Glomerular endothelial cell (primary cell): ENCODE measurements around the gene COQ9. TPM values are rescaled to one million over a fixed set of nuclear protein-coding genes. Genes with fewer than 3 reads are reported as not detected.
"Not testable (repeated sequence)": the region's sequence is repeated elsewhere in the genome, so short reads cannot be mapped to it uniquely, and the experiment has no call there.

Experiments
- DNase-seq: peaks from one replicate; pipeline ENCODE4 v3.0.0-alpha.2; 2011; ENCODE audit warnings: low read depth, low spot score; ENCODE audit errors: extremely low read depth
- total RNA-seq: library from RNA; depleted of rRNA; stranded (reverse); fragments of >200 nt; gene quantifications from 2 replicates; pipeline ENCODE4 v1.2.3, GENCODE V29; 2015

The COQ9 gene
- total RNA-seq, 1 donor from 2014 or later: 41.7 TPM

DNA sequence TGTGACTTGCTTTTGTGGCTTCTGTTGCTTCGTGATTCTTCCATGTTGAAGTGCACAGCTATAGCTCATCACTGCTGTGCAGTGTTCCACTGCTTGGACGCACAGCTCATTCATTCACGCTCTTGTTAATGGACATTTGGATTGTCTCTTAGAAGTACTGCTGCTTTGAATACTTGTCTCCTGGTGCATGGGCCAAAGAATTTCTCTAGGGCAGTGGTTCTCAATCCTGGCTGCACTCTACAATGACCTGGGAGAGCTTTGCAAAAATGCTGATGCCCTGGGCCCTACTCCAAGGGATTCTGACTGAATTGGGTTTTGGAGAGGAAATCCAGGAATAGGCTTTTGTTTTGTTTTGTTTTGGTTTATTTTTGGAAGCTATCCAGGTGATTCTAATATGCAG is 22.7 kb upstream of the COQ9 start:
- no peak for DNase-seq

DNA sequence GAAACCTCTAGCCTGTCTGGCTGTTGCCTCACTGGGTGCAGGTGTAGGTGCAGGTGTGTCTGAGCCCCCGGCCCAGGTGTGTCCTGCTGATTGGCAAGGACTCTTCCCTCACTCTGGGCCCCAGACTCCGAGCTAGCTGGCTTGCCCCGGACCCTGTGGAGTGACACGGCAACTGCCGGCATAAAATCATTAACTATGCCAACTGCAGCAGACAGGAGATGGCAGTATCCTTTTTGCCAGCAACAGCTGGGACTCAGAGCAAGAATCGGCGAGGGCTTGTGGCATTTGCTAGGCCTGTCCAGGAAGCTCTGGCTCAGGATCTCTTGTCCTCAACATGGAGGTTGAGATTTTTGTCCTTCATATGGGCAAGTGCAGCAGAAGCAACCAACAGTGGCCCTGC is 20.9 kb upstream of the COQ9 start:
- DNase-seq: no peak

- no peak for DNase-seq
These were observed 20.0 kb upstream of the COQ9 start for GRCh38 chr16:57427307-57427706.

GRCh38 chr16:57427824-57428223 is 19.5 kb upstream of the COQ9 start:
- no peak for DNase-seq

GRCh38 chr16:57430955-57431354 is 16.3 kb upstream of the COQ9 start:
- no peak for DNase-seq

GRCh38 chr16:57432505-57432904 is 14.8 kb upstream of the COQ9 start:
- DNase-seq: no peak

GRCh38 chr16:57432989-57433388 is 14.3 kb upstream of the COQ9 start:
- no peak for DNase-seq

- no peak for DNase-seq
These were observed 13.3 kb upstream of the COQ9 start for GRCh38 chr16:57434003-57434402.

GRCh38 chr16:57435838-57436237 is 11.4 kb upstream of the COQ9 start:
- DNase-seq: no peak

DNA sequence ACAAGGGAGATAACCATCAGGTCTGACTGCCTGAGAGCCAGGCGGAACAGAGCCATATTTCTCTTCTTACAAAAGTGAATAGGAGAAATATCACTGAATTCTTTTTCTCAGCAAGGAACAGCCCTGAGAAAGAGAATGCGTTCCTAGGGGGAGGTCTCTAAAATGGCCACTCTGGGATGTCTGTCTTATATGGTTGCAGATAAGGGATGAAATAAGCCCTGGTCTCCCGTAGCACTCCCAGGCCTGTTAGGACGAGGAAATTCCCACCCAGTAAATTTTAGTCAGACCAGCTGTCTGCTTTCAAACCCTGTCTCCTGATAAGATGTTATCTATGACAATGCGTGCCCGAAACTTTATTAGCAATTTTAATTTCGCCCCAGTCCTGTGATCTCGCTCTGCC is 7.3 kb upstream of the COQ9 start:
- not testable (repeated sequence) for DNase-seq

DNA sequence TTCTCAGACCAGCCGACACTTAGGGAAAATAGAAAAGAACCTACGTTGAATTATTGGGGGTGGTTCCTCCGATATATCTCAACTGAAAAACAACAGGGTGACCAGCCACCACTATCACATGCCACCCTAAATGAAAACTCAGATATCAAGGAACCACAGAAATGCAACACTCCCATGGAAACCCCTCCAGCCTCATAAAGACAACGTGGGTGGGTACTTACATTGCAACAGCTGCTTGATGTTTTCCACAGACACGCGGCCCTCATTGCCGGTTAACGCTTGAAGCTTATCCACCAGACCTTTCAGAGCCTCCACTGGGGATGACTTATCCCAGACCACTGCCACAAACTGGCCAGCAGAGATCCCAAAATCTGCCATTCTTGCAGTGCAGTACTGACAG is 6.7 kb upstream of the COQ9 start:
- not testable (repeated sequence) for DNase-seq

DNA sequence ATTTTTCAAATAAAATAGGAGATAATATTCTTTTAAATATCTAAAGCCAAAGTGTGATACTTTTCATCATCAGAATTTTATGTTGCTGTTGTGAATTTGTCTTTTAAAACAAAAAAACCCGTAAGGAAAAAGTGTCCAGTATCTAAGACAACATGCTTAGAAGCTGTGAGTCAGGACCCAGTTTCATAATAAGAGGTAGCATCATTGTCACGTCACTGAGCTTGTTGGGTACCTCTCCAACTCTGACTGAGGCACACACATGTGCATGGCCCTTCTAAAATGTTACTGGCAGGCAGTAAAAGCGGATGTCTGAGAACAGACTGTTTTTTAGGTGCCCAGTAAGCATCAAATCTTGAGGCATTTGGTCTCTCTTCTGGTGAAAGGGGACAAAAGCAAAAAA is 2.6 kb upstream of the COQ9 start:
- DNase-seq: no peak

DNA sequence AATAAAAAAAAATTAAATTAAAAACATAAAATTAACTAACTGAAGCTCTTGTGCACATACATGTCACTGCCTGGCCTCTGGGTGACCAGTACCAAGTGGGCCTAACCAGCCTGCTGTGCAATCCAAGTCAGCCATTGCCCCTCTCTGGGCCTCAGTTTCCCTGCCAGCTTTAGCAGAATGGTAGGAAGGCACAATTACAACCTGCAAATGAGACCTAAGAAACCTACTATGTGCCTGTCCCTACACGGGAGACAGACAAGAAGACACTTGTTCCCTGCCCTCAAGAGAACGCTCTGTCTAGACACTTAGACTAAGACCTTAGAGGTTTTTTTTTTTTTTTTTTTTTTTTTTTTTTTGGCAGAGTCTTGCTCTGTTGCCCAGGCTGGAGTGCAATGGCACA is 1.8 kb upstream of the COQ9 start:
- no peak for DNase-seq

- no peak for DNase-seq
These were observed 621 bp upstream of the COQ9 start for GRCh38 chr16:57446531-57447185.

GRCh38 chr16:57452021-57452420 is 4.7 kb downstream of the COQ9 start:
- DNase-seq: no peak

DNA sequence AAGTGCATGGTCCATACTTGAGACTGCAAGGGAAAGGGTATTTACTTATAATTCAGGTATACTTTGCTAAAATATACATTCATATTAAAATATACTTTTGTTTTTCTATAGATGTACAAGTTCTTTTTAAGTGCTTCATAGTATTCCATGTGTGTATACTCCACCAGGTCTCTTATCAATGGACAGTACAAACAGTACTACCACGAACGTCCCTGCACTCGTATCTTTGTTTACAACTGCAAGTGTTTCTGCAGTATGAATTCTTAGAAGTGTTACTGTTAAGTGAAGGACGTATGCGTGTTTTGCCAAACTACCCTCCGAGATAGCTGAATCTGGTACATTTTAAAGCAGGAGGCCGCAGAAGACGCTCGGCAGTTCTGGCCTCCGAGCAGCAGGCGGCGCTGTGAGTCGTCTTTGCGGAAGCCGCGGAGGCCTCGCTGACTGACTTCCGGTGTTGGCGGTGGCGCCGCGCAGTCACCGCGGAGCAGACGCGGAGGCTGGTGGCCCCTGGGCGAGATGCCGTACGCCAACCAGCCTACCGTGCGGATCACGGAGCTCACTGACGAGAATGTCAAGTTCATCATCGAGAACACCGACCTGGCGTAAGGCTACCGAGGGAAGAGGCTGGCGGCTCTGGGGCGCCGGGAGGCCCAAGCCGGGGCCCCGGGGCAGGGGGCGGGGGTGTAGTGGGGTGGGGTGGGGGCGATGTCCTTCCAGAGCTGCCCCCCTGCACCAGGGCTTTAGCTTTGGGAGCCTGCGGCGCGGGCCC is 15.1 kb downstream of the COQ9 start, which contains the start of gene POLR2C:
Gene POLR2C, plus strand, starts transcription at position 471 of the 769 bp plus-strand sequence. Its CDS starts 46 bp downstream, at position 517.
- peak; percentile 36 for DNase-seq

DNA sequence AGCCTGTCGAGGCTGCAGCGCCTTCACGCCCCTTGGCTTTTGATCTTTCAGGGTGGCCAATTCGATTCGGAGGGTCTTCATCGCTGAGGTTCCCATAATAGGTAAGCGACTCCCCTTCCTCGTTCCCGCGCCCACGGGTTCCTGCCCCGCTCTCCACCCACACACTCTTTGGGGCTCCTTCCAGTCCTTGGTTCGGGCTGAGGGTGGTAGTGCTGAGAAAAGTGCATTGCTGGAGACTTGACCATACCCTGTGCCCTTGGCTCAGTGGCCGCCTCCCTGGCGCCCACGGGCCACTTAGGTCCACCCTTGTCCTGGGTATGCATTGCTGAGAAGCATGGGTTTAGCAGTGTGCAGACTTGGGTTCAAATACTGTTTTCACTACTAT is 15.7 kb downstream of the COQ9 start:
- DNase-seq: no peak

GRCh38 chr16:57464523-57464922 is 17.2 kb downstream of the COQ9 start:
- DNase-seq: no peak

DNA sequence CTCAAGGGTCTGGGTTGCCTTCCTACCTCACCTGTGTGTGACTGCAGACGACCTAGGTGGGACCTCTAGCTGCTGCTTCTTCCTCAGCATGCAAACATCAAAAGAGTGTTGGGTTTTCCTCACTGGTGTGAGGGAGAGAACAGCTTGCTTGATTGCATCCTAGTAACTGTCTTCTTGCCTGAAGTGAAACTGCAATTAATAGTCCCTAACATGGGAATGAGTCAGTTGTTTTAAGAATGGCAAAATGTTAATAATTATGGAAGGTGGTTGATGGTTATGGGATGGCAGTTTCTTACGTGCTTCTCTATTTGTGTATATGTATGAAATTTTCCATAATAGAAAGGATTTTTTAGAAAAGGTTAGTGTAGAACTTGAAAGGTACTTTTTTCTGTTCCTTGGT is 21.1 kb downstream of the COQ9 start:
- DNase-seq: no peak

DNA sequence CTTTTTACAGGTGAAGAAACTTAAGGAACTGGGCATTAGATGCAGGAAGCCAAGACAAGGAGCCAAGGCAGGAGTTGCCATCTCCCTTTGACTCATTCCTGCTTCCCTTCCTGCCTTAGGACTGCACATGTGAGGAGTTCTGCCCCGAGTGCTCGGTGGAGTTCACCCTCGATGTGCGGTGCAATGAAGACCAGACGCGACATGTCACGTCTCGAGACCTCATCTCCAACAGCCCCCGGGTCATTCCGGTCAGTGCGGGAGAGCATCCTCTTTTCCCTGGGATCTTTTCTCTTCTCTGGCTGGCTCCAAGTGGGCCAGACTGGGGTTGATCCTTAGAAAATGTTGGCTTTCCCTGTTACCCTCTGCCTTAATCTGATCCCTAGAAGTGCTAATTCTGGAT is 21.8 kb downstream of the COQ9 start:
- no peak for DNase-seq

GRCh38 chr16:57469917-57470470 is 22.7 kb downstream of the COQ9 start:
- DNase-seq: no peak

DNA sequence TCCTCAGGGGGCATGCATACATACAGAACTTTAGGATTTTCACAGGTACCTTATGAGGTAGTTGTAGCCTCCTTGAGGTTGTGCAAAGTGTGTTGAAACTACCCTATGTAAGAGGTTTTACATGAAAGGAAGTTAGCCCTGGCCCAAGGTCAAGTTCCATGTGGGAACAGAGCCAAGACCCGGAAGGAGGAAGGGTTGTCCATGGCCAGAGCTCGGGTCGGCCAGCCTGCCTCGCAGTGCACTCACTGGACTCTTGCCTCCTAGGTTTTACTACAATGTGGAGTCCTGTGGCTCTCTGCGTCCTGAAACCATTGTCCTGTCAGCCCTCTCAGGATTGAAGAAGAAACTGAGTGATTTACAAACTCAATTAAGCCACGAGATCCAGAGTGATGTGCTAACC is 23.4 kb downstream of the COQ9 start:
- no peak for DNase-seq
